HCT116 (cell line): ENCODE data around the gene SEC16A. TPM values are rescaled to one million over a fixed set of nuclear protein-coding genes. Genes with fewer than 3 reads are reported as not detected.

Experiments used
- ATAC-seq: fragments of 200-7000 bp; cut with Tn5 transposase; 2 replicates; pipeline ENCODE4 v1.9.1; 2020; ENCODE audit warnings: mild to moderate bottlenecking, moderate library complexity
- BruUV-seq: library from RNA; stranded (reverse); fragments of 400-500 nt; replicated peaks from 2 replicates; lab custom pipeline; 2021; lab: Mats Ljungman, UMichigan
- CTCF ChIA-PET: fragments of 300-600 bp; sonication (Branson Sonifier 250); formaldehyde crosslinking; loops from one replicate; lab custom pipeline; 2021; ENCODE audit warnings: antibody characterized with exemption; lab: Charles Lee
- POLR2A ChIA-PET: fragments of 300-600, 350-600 bp; sonication (Branson Sonifier 250); formaldehyde crosslinking; loops from one replicate; lab custom pipeline; 2021; ENCODE audit warnings: antibody characterized with exemption; lab: Charles Lee
- RAD21 ChIA-PET, 2 experiments: fragments of 300-600 bp; sonication (Branson Sonifier 250); formaldehyde crosslinking; loops; one replicate each; lab custom pipeline; 2023; ENCODE audit warnings: low total read pairs in 2 of 2; ENCODE audit not compliant: uncharacterized antibody in 2 of 2, unreplicated experiment in 2 of 2, low non-redundant PET in 1 of 2; lab: Charles Lee
- DNase-seq: peaks from one replicate; pipeline ENCODE4 v3.0.0-alpha.2; 2010; ENCODE audit warnings: low read depth, low spot score
- H2AFZ ChIP-seq: fragments of 200-600 bp; shearing (Covaris generic), sonication (generic); 2 replicates; pipeline ENCODE4 v1.6.1; 2017; ENCODE audit warnings: low read depth, mixed run types, mixed read lengths, antibody characterized with exemption, low read length; ENCODE audit not compliant: poor library complexity, severe bottlenecking
- H3K27ac ChIP-seq: 2 replicates; pipeline ENCODE4 v1.5.1; 2012; ENCODE audit warnings: low read depth, low read length
- H3K27me3 ChIP-seq: fragments of 200-600 bp; sonication (generic); 2 replicates; pipeline ENCODE4 v1.6.1; 2016; ENCODE audit warnings: mixed run types, low read length, mixed read lengths; ENCODE audit not compliant: insufficient read depth
- H3K36me3 ChIP-seq, 2 experiments: fragments of 200-500 bp in 1 of 2; fragments of 200-600 bp in 1 of 2; sonication (Bioruptor generic) in 1 of 2; sonication (generic) in 1 of 2; 2 replicates each; pipeline versions ENCODE4 v1.5.1 to v1.6.1; 2014 to 2016; ENCODE audit warnings: low read length in 2 of 2, inconsistent platforms in 1 of 2, mixed read lengths in 1 of 2, mixed run types in 1 of 2; ENCODE audit not compliant: insufficient read depth in 2 of 2, control insufficient read depth in 1 of 2
- H3K4me1 ChIP-seq, 2 experiments: fragments of 200-600 bp in 1 of 2; sonication (generic) in 1 of 2; 2 replicates each; pipeline versions ENCODE4 v1.5.1 to v1.6.1; 2012 to 2017; ENCODE audit warnings: low read length in 2 of 2, inconsistent platforms in 1 of 2, mild to moderate bottlenecking in 1 of 2, mixed read lengths in 1 of 2, mixed run types in 1 of 2, moderate library complexity in 1 of 2; ENCODE audit not compliant: insufficient read depth in 2 of 2, control insufficient read depth in 1 of 2
- H3K4me2 ChIP-seq: fragments of 200-600 bp; sonication (generic); 2 replicates; pipeline ENCODE4 v1.6.1; 2017; ENCODE audit warnings: mixed run types, low read length, mixed read lengths
- H3K4me3 ChIP-seq, 2 experiments: fragments of 200-600 bp in 1 of 2; sonication (generic) in 1 of 2; replicated peaks in 1 of 2; 2 replicates each; pipeline ENCODE4 v1.5.1; 2011 to 2016; ENCODE audit warnings: low read length in 2 of 2, control low read depth in 1 of 2, low read depth in 1 of 2, mild to moderate bottlenecking in 1 of 2, mixed read lengths in 1 of 2, mixed run types in 1 of 2
- H3K79me2 ChIP-seq: fragments of 200-600 bp; sonication (generic); 2 replicates; pipeline ENCODE4 v1.6.1; 2017; ENCODE audit warnings: mild to moderate bottlenecking, mixed run types, low read length, moderate library complexity, mixed read lengths; ENCODE audit not compliant: insufficient read depth
- H3K9ac ChIP-seq: fragments of 200-600 bp; sonication (generic); 2 replicates; pipeline ENCODE4 v1.6.1; 2016; ENCODE audit warnings: low read length, mixed read lengths
- H3K9me2 ChIP-seq: fragments of 200-600 bp; sonication (generic), shearing (Covaris generic); 2 replicates; pipeline ENCODE4 v1.6.1; 2017; ENCODE audit warnings: mixed run types, mild to moderate bottlenecking, moderate library complexity; ENCODE audit not compliant: insufficient read depth
- H3K9me3 ChIP-seq, 2 experiments: fragments of 200-500 bp in 1 of 2; fragments of 200-600 bp in 1 of 2; sonication (Bioruptor generic) in 1 of 2; sonication (generic) in 1 of 2; 2 replicates each; pipeline ENCODE4 v1.6.1; 2014 to 2017; ENCODE audit warnings: low read length in 2 of 2, mixed read lengths in 2 of 2, inconsistent platforms in 1 of 2, low read depth in 1 of 2, mild to moderate bottlenecking in 1 of 2, mixed run types in 1 of 2, moderate library complexity in 1 of 2; ENCODE audit not compliant: control insufficient read depth in 1 of 2, insufficient read depth in 1 of 2
- H4K20me1 ChIP-seq: fragments of 200-600 bp; sonication (generic), shearing (Covaris generic); 2 replicates; pipeline ENCODE4 v1.6.1; 2017; ENCODE audit warnings: mixed run types, mild to moderate bottlenecking, moderate library complexity; ENCODE audit not compliant: insufficient read depth
- CBX3 ChIP-seq: IDR thresholded peaks from 2 replicates; pipeline ENCODE4 v1.6.1; 2012; ENCODE audit warnings: low read depth
- CEBPB ChIP-seq: IDR thresholded peaks from 2 replicates; pipeline ENCODE4 v1.6.1; 2012; ENCODE audit warnings: low read depth
- ELF1 ChIP-seq: IDR thresholded peaks from 2 replicates; pipeline ENCODE4 v1.6.1; 2012; ENCODE audit warnings: low read depth, borderline replicate concordance
- EZH2 ChIP-seq: fragments of 200-600 bp; sonication (generic); IDR thresholded peaks from 2 replicates; pipeline ENCODE4 v1.6.1; 2017; ENCODE audit warnings: antibody characterized with exemption, mixed run types
- EZH2phosphoT487 ChIP-seq: fragments of 200-600 bp; IDR thresholded peaks from 2 replicates; pipeline ENCODE4 v1.6.1; 2018; ENCODE audit warnings: antibody characterized with exemption, borderline replicate concordance
- POLR2A ChIP-seq: IDR thresholded peaks from 2 replicates; pipeline ENCODE4 v1.7.0; 2011; ENCODE audit warnings: borderline replicate concordance; ENCODE audit not compliant: insufficient read depth, insufficient read length; ENCODE audit errors: extremely low read depth
- RAD21 ChIP-seq: IDR thresholded peaks from 2 replicates; pipeline ENCODE4 v1.6.1; 2012; ENCODE audit warnings: low read depth, mild to moderate bottlenecking
- SRF ChIP-seq: IDR thresholded peaks from 2 replicates; pipeline ENCODE4 v1.6.1; 2012; ENCODE audit warnings: low read depth
- TCF7L2 ChIP-seq: IDR thresholded peaks from 2 replicates; pipeline ENCODE4 v1.7.0; 2011; ENCODE audit warnings: borderline replicate concordance, inconsistent platforms; ENCODE audit not compliant: insufficient read depth, insufficient read length; ENCODE audit errors: extremely low read depth
- YY1 ChIP-seq: IDR thresholded peaks from 2 replicates; pipeline ENCODE4 v1.6.1; 2011; ENCODE audit warnings: low read length, low read depth, moderate library complexity, mild to moderate bottlenecking; ENCODE audit not compliant: insufficient replicate concordance; ENCODE audit errors: extremely low read depth
- ZFX ChIP-seq: fragments of 450-650 bp; IDR thresholded peaks from 2 replicates; pipeline ENCODE4 v1.6.1; 2017
- intact Hi-C: fragments of 100-400 bp; cut with micrococcal nuclease; formaldehyde crosslinking; loops from 2 replicates; pipeline ENCODE4 v1.10.0; 2022
- total RNA-seq: library from RNA; stranded (reverse); gene quantifications from one replicate; pipeline ENCODE4 v1.2.1, GENCODE V29; 2021; ENCODE audit not compliant: unreplicated experiment
- TF ChIP-seq, protein P1 (sequence below): IDR thresholded peaks from 2 replicates; pipeline ENCODE4 v1.6.1; 2012
- TF ChIP-seq, protein P2 (sequence below): IDR thresholded peaks from 2 replicates; pipeline ENCODE4 v1.6.1; 2012; ENCODE audit warnings: low read depth
- TF ChIP-seq, protein P3 (sequence below), 3 experiments: fragments of 200-600 bp in 1 of 3; sonication (generic) in 1 of 3; IDR thresholded peaks in 2 of 3; conservative IDR thresholded peaks in 1 of 3; 2 replicates each; pipeline ENCODE4 v1.5.1; 2012 to 2017; ENCODE audit warnings: low read depth in 2 of 3, low read length in 2 of 3, antibody characterized with exemption in 1 of 3, borderline replicate concordance in 1 of 3, control low read depth in 1 of 3, mild to moderate bottlenecking in 1 of 3, mixed read lengths in 1 of 3, mixed run types in 1 of 3, moderate library complexity in 1 of 3; ENCODE audit not compliant: insufficient read depth in 1 of 3
- TF ChIP-seq, protein P4 (sequence below): IDR thresholded peaks from 2 replicates; pipeline ENCODE4 v1.6.1; 2012

SEC16A gene
- total RNA-seq, 1 experiment from 2014 or later = 49.8 TPM

DNA sequence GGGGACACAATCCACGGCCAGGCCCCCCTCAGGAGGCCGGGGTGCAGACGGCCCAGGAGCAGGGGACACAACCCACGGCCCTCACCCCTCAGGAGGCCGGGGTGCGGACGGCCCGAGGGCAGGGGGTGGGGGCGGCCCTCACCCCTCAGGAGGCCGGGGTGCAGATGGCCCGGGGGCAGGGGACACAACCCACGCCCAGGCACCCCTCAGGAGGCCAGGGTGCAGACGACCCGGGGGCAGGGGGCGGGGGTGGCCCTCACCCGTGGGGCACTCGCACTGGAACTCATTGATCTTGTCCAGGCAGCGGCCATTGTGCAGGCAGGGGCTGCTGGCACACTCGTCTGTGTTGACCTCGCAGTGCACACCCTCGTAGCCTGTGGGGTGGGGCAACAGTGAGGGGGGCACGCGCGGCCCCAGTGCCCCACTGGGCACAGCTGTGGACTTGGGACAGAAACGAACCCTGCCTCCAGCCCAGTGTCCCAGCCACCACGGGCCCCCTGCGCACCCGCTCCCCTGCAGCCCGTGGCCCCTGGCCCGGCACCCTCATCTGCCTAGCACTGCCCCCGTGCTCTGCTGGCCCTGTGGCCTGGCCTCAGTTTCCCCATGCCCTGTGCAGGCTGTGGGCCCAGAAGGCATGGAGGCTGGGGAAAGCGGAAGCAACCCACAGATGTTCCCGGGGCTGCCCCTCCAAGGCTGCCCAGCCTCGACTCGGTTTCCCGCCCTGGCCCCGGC, 34.3 kb upstream of the SEC16A start:
- Histone ChIP-seq H3K9me3 (no peaks in the 10 kb centered on the region), H3K4me1 (no peaks in the 10 kb centered on the region), H3K9ac (no peak overlapping the region), H3K79me2 (no peaks in the 10 kb centered on the region), H3K36me3 (peaks cover 2 to 21% of the 10 kb centered on the region in 2 experiments; a peak in 2 of 4 replicates), H3K4me2 (no peak overlapping the region), H3K27ac (no peak overlapping the region), H3K27me3 (no peaks in the 10 kb centered on the region), H3K4me3 (no peak overlapping the region), H2AFZ (no peak overlapping the region), H3K9me2 (no peaks in the 10 kb centered on the region), H4K20me1 (no peaks in the 10 kb centered on the region)
- TF ChIP-seq, protein P1, sequence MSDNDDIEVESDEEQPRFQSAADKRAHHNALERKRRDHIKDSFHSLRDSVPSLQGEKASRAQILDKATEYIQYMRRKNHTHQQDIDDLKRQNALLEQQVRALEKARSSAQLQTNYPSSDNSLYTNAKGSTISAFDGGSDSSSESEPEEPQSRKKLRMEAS = no peak
- TF ChIP-seq POLR2A = no peak
- TF ChIP-seq ZFX = no peak
- TF ChIP-seq RAD21 = no peak
- TF ChIP-seq, protein P2, sequence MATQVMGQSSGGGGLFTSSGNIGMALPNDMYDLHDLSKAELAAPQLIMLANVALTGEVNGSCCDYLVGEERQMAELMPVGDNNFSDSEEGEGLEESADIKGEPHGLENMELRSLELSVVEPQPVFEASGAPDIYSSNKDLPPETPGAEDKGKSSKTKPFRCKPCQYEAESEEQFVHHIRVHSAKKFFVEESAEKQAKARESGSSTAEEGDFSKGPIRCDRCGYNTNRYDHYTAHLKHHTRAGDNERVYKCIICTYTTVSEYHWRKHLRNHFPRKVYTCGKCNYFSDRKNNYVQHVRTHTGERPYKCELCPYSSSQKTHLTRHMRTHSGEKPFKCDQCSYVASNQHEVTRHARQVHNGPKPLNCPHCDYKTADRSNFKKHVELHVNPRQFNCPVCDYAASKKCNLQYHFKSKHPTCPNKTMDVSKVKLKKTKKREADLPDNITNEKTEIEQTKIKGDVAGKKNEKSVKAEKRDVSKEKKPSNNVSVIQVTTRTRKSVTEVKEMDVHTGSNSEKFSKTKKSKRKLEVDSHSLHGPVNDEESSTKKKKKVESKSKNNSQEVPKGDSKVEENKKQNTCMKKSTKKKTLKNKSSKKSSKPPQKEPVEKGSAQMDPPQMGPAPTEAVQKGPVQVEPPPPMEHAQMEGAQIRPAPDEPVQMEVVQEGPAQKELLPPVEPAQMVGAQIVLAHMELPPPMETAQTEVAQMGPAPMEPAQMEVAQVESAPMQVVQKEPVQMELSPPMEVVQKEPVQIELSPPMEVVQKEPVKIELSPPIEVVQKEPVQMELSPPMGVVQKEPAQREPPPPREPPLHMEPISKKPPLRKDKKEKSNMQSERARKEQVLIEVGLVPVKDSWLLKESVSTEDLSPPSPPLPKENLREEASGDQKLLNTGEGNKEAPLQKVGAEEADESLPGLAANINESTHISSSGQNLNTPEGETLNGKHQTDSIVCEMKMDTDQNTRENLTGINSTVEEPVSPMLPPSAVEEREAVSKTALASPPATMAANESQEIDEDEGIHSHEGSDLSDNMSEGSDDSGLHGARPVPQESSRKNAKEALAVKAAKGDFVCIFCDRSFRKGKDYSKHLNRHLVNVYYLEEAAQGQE = no peak
- no peak for TF ChIP-seq SRF
- TF ChIP-seq, protein P3, sequence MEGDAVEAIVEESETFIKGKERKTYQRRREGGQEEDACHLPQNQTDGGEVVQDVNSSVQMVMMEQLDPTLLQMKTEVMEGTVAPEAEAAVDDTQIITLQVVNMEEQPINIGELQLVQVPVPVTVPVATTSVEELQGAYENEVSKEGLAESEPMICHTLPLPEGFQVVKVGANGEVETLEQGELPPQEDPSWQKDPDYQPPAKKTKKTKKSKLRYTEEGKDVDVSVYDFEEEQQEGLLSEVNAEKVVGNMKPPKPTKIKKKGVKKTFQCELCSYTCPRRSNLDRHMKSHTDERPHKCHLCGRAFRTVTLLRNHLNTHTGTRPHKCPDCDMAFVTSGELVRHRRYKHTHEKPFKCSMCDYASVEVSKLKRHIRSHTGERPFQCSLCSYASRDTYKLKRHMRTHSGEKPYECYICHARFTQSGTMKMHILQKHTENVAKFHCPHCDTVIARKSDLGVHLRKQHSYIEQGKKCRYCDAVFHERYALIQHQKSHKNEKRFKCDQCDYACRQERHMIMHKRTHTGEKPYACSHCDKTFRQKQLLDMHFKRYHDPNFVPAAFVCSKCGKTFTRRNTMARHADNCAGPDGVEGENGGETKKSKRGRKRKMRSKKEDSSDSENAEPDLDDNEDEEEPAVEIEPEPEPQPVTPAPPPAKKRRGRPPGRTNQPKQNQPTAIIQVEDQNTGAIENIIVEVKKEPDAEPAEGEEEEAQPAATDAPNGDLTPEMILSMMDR (IDR thresholded peaks at IDR 0.05 in 2 of 3, conservative IDR thresholded peaks at IDR 0.05 in 1 of 3; ENCODE audit: borderline replicate concordance in 1 of 3, insufficient read depth in 1 of 3, low read depth in 2 of 3, low read length in 2 of 3) = no peak
- no peak for TF ChIP-seq CBX3
- TF ChIP-seq EZH2phosphoT487 = no peak
- TF ChIP-seq, protein P4, sequence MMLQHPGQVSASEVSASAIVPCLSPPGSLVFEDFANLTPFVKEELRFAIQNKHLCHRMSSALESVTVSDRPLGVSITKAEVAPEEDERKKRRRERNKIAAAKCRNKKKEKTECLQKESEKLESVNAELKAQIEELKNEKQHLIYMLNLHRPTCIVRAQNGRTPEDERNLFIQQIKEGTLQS = no peak
- TF ChIP-seq YY1 = no peak
- TF ChIP-seq CEBPB = no peak
- no peak for TF ChIP-seq ELF1
- TF ChIP-seq TCF7L2 = no peak
- no peak for TF ChIP-seq EZH2
- BruUV-seq = no TSS peak
- ChIA-PET CTCF (no interaction called here), RAD21 (no interaction called here), POLR2A (no interaction called here)
- DNase-seq = no peak
- ATAC-seq = no peak
- intact Hi-C loops = no loop called here
